Tibial nerve (tissue), 3 donors: ENCODE data around the gene DSTYK.

Experiments
- CTCF ChIP-seq, 5 experiments: fragments of 200-600 bp in 3 of 5; fragments of 450-650 bp in 2 of 5; sonication (generic) in 3 of 5; IDR thresholded peaks; one replicate each; pipeline ENCODE4 v1.5.1; 2016 to 2019; ENCODE audit warnings: antibody characterized with exemption in 5 of 5, mild to moderate bottlenecking in 3 of 5, moderate library complexity in 2 of 5
- POLR2A ChIP-seq, 2 donors: fragments of 450-650 bp; IDR thresholded peaks; one replicate each; pipeline ENCODE4 v1.6.1; 2017; ENCODE audit warnings: antibody characterized with exemption in 2 of 2, mild to moderate bottlenecking in 2 of 2, moderate library complexity in 2 of 2

GRCh38 chr1:205240569-205240968 lies 29.1 kb upstream of the DSTYK start:
- TF ChIP-seq POLR2A (IDR thresholded peaks at IDR 0.05) = no peak
- TF ChIP-seq CTCF (IDR thresholded peaks at IDR 0.05) = no peak
